IPS-18a (cell line): ENCODE results near the gene TMEM269.

Experiments
- H3K27ac ChIP-seq: one replicate; pipeline ENCODE4 v1.5.1; 2013; ENCODE audit warnings: low read length
- H3K27me3 ChIP-seq: one replicate; pipeline ENCODE4 v1.6.1; 2013; ENCODE audit warnings: mild to moderate bottlenecking, low read length; ENCODE audit not compliant: control insufficient read depth, insufficient read depth
- H3K36me3 ChIP-seq: one replicate; pipeline ENCODE4 v1.6.1; 2013; ENCODE audit warnings: low read depth, low read length; ENCODE audit not compliant: control insufficient read depth
- H3K4me1 ChIP-seq: one replicate; pipeline ENCODE4 v1.6.1; 2013; ENCODE audit warnings: low read depth, low read length; ENCODE audit not compliant: control insufficient read depth
- H3K4me3 ChIP-seq: one replicate; pipeline ENCODE4 v1.5.1; 2013; ENCODE audit warnings: low read length
- H3K9ac ChIP-seq: one replicate; pipeline ENCODE4 v1.6.1; 2013; ENCODE audit warnings: mild to moderate bottlenecking, low read length, moderate library complexity
- H3K9me3 ChIP-seq: one replicate; pipeline ENCODE4 v1.6.1; 2013; ENCODE audit warnings: low read depth, low read length; ENCODE audit not compliant: control insufficient read depth

TMEM269 gene

DNA sequence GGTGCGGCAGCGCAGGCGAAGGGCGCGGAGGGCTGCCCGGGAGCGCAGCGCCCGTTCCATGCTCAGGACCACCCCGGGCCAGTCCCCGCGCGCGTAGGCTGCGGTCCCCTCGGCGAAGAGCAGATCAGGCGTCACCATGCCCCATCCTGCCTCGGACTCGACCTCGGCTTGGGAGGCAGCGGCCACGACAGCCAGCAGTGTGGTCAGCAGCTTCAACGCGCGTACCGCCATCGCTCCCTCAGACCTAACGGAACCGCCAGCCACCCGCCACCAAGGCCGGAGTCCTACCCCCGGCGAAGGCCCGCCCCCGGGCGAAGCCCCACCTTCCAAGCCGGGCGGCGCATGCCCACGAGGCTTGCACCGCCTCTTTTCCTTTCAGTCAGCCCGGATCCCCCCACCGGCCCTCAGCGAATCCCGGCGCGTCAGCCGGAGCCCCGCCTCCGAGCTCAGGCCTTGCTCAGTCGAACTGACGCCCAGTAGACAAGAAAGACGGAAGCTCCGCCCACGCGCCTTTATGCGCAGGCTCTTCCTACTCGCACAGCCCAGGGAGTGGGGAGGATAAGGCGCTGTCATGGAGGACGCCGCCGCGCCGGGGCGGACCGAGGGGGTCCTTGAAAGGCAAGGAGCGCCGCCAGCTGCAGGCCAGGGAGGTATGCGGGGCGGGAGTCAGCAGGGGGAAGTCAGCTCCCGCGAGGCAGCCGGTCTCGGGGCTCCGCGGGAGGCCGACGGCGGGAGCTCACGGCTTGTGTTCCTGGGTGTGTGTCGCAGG is 17.9 kb upstream of the TMEM269 start, which contains the start of the genes C1orf50 and P3H1:
TSS of gene C1orf50 (plus strand) at position 509 of the 769 bp plus-strand sequence. CDS start at position 572, 63 bp downstream.
TSS of gene P3H1 (minus strand) at position 288 of the 769 bp plus-strand sequence. CDS start at position 231, 57 bp downstream.
- Histone ChIP-seq H3K4me1 (peaks cover 18% of the 10 kb centered on the region), H3K27ac (no peak within 1 kb of the TSS), H3K9ac (peak within 1 kb of the TSS; percentile 68), H3K36me3 (no peaks in the 10 kb centered on the region), H3K4me3 (peak within 1 kb of the TSS; percentile 91), H3K9me3 (no peaks in the 10 kb centered on the region), H3K27me3 (no peaks in the 10 kb centered on the region)

DNA sequence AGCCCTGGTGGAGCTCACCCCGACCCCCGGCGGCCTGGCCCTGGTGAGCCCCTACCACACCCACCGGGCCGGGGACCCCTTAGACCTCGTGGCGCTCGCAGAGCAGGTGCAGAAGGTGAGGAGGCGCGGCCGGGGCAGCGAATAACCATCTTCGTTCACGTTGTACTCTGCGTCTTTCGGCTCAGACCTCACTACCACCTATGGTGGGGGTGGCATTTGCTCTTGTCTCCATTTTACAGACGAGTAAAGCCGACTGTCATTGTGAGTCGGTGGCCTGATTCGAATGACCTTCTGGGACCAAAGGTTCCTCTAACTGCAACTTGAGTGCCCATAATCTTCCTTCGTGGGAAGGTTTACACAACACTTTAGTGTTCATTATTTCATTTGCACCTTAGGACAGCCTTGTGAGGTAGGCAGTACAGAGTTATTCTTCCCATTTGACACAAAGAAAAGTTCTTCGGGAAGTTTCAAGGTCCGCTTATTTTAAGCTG is 17.2 kb upstream of the TMEM269 start:
- Histone ChIP-seq H3K9me3 (no peaks in the 10 kb centered on the region), H3K36me3 (no peaks in the 10 kb centered on the region), H3K27me3 (no peaks in the 10 kb centered on the region), H3K4me3 (peak overlapping the region; percentile 91), H3K4me1 (peaks cover 18% of the 10 kb centered on the region), H3K9ac (peak overlapping the region; percentile 68), H3K27ac (no peak overlapping the region)

DNA sequence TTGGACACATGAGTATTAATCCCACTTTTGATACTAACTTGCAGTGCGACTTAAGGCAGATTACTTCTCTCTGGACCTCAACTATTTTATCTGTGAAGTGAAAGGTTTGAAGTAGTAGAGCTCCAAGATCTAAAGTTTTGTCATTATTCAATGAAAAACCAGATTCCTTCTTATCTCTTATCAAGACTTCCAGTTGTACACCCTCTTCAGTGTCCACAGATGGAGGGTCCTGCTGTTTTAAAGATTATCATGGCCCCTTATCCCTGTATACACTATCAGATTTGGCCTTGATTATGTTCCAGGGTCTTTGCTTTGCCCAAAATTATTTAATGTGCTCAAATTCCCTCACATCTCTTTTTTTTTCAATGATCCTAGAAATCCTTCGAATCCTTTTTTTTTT is 16.6 kb upstream of the TMEM269 start:
- Histone ChIP-seq H3K9ac (peak overlapping the region; percentile 68), H3K27ac (no peak overlapping the region), H3K36me3 (no peaks in the 10 kb centered on the region), H3K9me3 (no peaks in the 10 kb centered on the region), H3K4me1 (peaks cover 18% of the 10 kb centered on the region), H3K4me3 (peak overlapping the region; percentile 91), H3K27me3 (no peaks in the 10 kb centered on the region)

DNA sequence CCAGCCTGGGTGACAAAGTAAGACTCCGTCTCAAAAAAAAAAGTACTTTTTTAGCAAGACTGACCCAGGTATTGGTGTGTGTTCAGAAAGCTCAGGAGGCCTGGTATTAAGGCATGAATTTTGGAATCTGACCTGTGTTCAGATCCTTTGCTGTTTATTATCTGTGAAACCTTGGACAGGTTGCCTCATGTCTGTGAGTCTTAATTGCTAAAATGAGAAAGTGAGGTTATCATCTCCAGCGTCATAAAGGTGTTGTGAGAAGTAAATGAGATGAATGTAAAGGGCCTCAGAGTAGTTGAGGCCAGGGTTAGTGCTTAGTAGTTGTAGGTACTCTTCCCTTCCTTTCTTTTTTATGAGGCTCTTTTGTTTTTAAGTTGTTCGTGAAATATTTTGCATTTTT is 15.0 kb upstream of the TMEM269 start:
- H3K4me1 ChIP-seq: peaks cover 14% of the 10 kb centered on the region
- no peak overlapping the region for H3K9ac ChIP-seq
- peaks cover 8% of the 10 kb centered on the region for H3K36me3 ChIP-seq
- no peaks in the 10 kb centered on the region for H3K9me3 ChIP-seq
- no peaks in the 10 kb centered on the region for H3K27me3 ChIP-seq
- no peak overlapping the region for H3K27ac ChIP-seq
- H3K4me3 ChIP-seq: no peak overlapping the region

DNA sequence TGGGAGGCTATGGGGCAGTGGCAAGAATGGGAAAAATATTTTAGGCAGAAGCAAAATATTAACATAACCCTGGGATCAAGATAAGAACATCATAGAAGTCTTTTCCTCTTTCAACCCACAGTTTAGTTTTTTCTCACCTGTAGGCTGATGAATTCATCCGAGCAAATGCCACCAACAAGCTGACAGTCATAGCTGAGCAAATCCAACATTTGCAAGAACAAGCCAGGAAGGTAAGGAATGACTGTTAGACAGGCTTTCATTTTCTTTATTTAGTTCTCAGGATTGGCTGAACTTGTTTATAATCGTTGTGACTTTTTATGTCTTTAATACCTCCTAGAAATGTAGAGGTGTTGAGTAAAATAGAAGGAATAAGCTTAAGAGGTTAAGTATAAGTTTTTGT is 11.4 kb upstream of the TMEM269 start:
- no peak overlapping the region for H3K4me3 ChIP-seq
- peaks cover 30% of the 10 kb centered on the region for H3K36me3 ChIP-seq

DNA sequence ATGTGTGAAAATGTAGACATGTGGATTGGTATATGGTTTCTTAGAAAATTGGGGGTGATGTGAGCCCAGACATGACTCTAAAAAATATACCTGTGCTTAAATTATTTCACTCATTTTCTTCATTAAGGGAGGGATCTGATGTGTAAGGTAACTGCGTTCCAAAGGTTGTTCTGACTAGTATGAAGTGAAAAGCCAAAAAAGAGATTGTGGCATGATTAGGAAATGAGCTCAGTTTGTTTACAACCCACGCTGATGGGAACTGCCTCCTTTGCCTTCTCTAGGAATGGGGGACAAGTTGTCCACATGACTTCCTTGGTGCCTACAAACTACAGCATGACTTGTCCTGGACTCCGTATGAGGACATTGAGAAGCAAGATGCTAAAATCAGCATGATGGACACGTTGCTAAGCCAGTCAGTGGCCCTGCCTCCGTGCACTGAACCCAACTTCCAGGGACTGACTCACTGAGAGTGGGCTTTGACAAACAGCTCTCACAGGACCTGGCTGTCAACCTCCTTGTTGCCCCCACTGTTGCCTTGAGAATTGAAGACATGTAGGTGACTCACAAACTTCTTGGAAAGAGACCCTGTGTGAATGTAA is 9.8 kb upstream of the TMEM269 start:
- H3K4me3 ChIP-seq: no peak overlapping the region
- H3K36me3 ChIP-seq: peaks cover 36% of the 10 kb centered on the region
- no peaks in the 10 kb centered on the region for H3K4me1 ChIP-seq
- H3K27ac ChIP-seq: no peak overlapping the region
- no peaks in the 10 kb centered on the region for H3K27me3 ChIP-seq
- no peaks in the 10 kb centered on the region for H3K9me3 ChIP-seq
- H3K9ac ChIP-seq: no peak overlapping the region

More for the DNA sequence above, 11.4 kb upstream of the TMEM269 start:
- Histone ChIP-seq H3K27ac (no peak overlapping the region), H3K9me3 (no peaks in the 10 kb centered on the region), H3K27me3 (no peaks in the 10 kb centered on the region), H3K9ac (no peak overlapping the region), H3K4me1 (no peaks in the 10 kb centered on the region)

DNA sequence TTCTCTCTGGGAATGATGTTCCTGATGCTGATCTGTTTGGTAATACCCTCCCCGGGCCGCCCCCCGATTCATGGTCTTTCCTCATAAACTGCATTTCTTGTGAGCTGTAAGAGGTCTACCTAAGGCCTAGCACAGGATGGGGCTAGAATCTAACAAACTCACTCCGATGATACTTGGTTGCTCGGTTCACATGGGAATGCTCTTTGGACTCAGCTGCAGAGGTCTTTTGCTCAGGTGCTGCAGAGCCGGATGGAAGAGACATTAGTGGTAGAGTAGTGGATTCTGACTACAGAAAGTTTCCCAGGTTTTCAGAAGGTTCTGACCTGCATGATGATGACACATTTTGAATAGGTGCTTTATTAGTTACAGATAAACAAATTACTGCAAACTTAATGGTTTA is 8.3 kb upstream of the TMEM269 start:
- Histone ChIP-seq H3K27ac (no peak overlapping the region), H3K27me3 (no peaks in the 10 kb centered on the region), H3K4me1 (no peaks in the 10 kb centered on the region), H3K9ac (no peak overlapping the region), H3K4me3 (no peak overlapping the region), H3K9me3 (no peaks in the 10 kb centered on the region), H3K36me3 (peaks cover 42% of the 10 kb centered on the region)

DNA sequence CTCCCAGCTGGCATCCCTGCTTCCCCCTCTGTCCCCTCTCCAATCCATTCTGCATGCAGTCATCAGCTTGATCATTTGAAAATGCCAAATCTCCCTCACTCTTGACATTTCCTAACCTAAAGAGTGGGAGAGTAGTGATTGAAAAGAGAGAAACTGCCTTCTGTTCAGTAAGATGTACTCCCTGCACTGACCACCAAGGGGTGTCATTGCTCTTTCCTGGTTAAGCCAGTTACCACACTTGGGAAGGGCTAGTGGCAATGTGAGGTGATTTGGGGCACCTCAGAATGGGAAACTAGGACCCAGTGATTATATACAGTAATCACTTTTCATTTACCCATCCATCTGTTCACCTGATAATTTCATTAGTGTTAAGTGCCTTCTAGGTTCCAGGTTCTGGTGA is 6.9 kb upstream of the TMEM269 start:
- no peaks in the 10 kb centered on the region for H3K9me3 ChIP-seq
- no peaks in the 10 kb centered on the region for H3K4me1 ChIP-seq
- H3K27ac ChIP-seq: no peak overlapping the region
- H3K4me3 ChIP-seq: no peak overlapping the region
- H3K9ac ChIP-seq: no peak overlapping the region
- no peaks in the 10 kb centered on the region for H3K27me3 ChIP-seq
- peaks cover 46% of the 10 kb centered on the region for H3K36me3 ChIP-seq

DNA sequence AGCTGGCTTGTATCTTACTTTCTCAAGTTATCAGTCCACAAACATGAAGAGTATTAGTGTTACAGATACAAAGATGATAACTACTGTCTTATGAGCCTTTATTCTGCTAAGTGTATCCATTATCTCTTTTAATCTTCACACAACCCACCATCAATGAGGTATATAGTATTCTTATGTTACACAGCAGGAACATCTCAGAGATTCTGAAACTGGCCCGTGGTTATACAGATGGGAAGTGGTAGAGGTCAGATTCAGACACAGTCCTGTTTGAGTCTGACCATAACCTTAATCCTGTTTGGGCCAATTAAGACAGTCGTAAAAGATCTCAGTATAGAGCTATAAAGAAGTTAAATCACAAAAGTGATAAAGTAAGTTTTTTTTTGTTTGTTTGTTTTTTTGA is 5.1 kb upstream of the TMEM269 start:
- Histone ChIP-seq H3K27ac (no peak overlapping the region), H3K9ac (no peak overlapping the region), H3K4me3 (no peak overlapping the region), H3K9me3 (no peaks in the 10 kb centered on the region), H3K4me1 (no peaks in the 10 kb centered on the region), H3K36me3 (peaks cover 41% of the 10 kb centered on the region), H3K27me3 (no peaks in the 10 kb centered on the region)

DNA sequence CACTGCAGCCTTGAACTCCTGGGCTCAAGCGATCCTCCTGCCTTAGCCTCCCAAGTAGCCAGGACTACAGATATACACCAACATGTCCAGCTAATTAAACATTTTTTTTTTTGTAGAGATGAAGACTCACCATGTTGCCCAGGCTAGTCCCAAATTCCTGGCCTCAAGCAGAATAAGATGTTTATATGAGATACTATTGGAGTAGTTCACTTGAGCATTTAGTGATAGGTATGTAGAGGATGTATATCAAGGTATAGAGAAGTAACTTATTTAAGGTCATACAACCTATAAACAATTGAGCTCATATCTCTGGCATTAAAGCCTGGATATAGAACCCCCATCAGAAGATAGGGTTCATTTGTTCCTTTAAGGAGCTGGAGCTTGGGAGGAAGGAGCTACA is 4.6 kb upstream of the TMEM269 start:
- no peak overlapping the region for H3K27ac ChIP-seq
- H3K27me3 ChIP-seq: no peaks in the 10 kb centered on the region
- no peaks in the 10 kb centered on the region for H3K4me1 ChIP-seq
- H3K36me3 ChIP-seq: peaks cover 37% of the 10 kb centered on the region
- H3K9me3 ChIP-seq: no peaks in the 10 kb centered on the region
- H3K4me3 ChIP-seq: no peak overlapping the region
- no peak overlapping the region for H3K9ac ChIP-seq

DNA sequence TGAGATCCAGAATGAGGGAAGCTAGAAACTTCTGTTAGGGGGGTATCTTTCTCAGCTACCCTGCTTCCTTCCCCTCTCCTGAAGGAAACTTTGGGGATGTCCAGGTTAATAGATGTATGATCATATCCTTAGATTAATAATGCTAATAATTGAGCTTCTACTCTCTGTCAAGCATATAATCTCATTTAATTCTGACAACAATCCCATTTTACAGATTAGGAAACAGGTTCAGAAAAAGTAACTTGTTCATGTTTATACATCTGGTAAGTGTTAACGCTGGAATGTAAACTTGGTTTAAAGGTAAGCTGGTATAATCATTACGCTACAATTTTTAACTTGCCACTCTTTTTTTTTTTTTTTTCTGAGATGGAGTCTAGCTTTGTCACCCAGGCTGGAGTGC is 1.7 kb upstream of the TMEM269 start:
- Histone ChIP-seq H3K36me3 (peaks cover 21% of the 10 kb centered on the region), H3K9ac (no peak overlapping the region), H3K4me1 (no peaks in the 10 kb centered on the region), H3K27ac (no peak overlapping the region), H3K27me3 (no peaks in the 10 kb centered on the region), H3K4me3 (no peak overlapping the region), H3K9me3 (no peaks in the 10 kb centered on the region)
